GM19324 (cell line): ENCODE data around the gene SPATA31C2.
"Not testable (repeated sequence)": the region's sequence is repeated elsewhere in the genome, so short reads cannot be mapped to it uniquely, and the experiment has no call there.

Source experiments
- ATAC-seq: cut with Tn5 transposase; IDR thresholded peaks from one replicate; pipeline ENCODE4 v1.9.1; 2021; ENCODE audit warnings: mild to moderate bottlenecking, moderate library complexity; ENCODE audit not compliant: unreplicated experiment, low FRiP score

SPATA31C2 gene

GRCh38 chr9:88138375-88138774 lies at the start of gene SPATA31C2:
Gene SPATA31C2, minus strand, starts transcription at chr9:88138475. Its CDS starts 29 bp downstream, at chr9:88138446.
- not testable (repeated sequence) for ATAC-seq

- no peak for ATAC-seq
Measured at GRCh38 chr9:88187631-88188030, 49.4 kb upstream of the SPATA31C2 start.

DNA sequence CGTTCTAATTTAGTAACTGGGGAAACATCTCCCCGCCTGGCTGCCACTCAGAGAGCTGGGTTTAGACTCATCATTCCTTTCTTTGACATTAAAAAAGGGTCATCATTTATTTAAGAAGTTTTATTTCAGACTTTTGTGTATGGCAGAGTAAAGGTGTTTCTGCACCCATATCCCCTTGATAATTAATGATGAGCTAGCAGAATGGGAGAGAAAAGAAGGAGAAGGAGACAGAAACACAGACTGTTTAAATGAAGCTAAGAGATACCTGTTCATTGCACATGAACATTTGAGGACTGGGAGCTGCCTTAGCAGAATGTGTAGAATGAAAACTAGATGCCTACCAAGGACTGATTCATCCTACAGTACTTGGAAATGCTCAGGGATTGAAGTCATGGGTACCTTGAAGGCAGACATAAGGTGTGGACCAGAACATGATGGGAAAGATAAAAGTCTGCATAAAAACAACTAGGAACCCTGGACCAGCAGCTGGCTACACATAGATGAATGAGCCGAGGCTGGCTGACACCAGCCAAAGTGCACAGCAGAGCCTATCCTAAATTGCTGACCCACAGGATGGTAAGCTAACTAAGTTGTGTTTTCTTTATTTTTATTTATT lies 48.3 kb upstream of the SPATA31C2 start:
- no peak for ATAC-seq

DNA sequence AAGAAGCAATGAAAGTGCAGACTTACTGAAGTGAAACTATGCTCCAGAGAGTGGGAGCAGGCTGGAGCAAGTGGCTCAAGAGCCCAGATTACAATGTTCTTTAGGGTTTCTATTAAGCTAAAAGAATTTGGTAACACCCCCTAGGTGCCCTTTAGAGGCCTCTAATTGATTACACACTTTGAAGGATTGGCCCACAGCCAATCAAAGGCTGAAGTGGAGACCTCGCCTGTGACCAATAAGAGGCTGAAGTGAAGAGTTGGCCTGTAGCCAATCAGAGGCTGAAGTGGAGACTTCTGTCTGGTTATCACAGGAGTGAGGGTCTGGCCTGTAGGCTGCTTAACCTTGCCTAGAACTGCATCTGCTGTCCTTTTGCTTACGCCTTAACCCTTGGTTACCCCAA lies 46.7 kb upstream of the SPATA31C2 start:
- no peak for ATAC-seq

- ATAC-seq = no peak
Measured at GRCh38 chr9:88183798-88184495, 45.7 kb upstream of the SPATA31C2 start.

GRCh38 chr9:88182501-88182900 lies 44.2 kb upstream of the SPATA31C2 start:
- no peak for ATAC-seq

GRCh38 chr9:88180081-88180765 lies 41.9 kb upstream of the SPATA31C2 start:
- ATAC-seq = no peak

DNA sequence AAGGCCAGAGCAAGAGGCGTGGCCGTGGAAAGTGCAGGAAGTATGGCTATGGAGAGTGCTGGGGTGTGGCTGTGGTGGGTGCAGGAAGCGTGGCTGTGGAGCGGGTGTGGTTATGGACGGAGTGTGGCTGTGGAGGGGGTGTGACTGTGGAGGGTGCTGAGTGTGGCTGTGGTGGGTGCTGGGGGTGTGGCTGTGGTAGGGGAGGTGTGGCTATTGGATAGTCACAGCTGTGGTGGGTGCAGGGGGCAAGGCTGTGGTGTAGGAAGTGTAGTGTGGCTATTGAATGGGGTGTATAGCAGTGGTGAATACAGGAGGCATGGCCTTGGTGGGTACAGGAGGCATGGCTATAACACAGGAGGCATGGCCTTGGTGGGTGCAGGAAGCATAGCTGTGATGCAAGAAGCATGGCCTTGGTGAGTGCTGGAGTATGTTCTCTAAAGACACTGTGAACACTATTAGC lies 40.8 kb upstream of the SPATA31C2 start:
- no peak for ATAC-seq

- no peak for ATAC-seq
Measured at GRCh38 chr9:88178641-88179040, 40.4 kb upstream of the SPATA31C2 start.

GRCh38 chr9:88177371-88177770 lies 39.1 kb upstream of the SPATA31C2 start:
- no peak for ATAC-seq

DNA sequence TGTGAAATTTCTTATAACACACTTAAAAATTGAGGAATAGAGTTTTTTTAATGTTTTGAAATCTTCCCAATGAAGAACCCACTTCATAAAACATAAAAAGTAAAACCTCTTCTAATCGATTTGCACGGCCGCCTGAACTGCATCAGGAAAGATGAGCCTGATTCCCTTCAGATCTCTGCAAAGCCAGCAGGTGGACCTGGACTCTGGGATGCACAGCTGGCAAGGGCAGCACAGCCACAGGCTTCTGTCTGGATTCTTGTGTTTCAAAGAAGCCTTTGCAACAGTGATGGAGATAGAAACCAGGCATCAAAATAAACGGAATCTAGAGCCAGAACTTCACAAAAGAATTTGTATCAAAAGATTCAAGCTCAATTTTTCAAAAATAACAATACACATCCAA lies 36.0 kb upstream of the SPATA31C2 start:
- ATAC-seq = no peak

DNA sequence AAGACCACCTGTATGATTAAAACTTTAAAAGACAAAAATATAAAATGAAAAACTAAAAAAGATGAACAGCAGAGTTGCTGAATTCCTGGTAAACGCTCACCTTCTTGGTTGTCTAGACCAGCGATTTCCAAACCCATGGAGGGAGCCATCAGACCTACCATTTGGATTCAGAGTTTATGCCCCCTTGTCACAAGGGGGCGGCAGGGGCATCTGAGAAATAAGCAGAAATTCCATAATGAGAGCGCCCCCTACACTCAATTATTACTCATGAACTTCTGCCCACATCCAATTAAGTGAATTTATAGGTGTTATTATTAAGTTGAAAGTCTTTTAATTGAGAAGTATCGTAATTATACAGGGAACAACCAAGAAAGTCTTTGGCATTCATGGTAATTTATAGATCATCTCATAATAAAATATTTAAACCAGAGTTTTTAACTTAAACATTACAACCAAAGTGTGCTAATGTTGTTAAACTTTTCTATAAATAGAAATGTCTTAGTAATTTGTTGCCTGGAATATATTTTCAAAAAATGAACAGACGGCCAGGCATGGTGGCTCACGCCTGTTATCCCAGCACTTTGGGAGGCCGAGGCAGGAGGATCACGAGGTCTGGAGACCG lies 35.2 kb upstream of the SPATA31C2 start:
- no peak for ATAC-seq

GRCh38 chr9:88169700-88170099 lies 31.4 kb upstream of the SPATA31C2 start:
- no peak for ATAC-seq

GRCh38 chr9:88168564-88168963 lies 30.3 kb upstream of the SPATA31C2 start:
- ATAC-seq = no peak

- ATAC-seq = no peak
Measured at GRCh38 chr9:88166660-88167059, 28.4 kb upstream of the SPATA31C2 start.

GRCh38 chr9:88164850-88165249 lies 26.6 kb upstream of the SPATA31C2 start:
- no peak for ATAC-seq

DNA sequence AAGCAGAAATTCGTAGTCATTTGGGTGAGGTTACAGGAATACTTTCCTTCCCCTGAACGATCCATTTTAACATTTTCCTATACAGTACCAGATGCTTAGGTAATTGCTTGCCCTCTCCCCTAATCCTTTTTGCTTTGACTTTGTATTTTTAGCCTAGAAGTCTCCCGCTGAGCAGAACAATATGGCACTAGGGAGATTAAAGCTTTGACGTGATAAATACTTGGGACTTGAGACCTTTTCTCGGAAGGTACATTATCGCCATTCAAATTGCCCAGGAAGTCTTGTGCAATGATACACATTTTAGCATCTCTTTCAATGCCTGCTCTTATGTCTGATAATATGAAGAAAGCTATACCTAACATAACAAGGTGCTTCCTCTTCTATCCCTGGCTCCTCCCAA lies 22.9 kb upstream of the SPATA31C2 start:
- ATAC-seq = no peak

DNA sequence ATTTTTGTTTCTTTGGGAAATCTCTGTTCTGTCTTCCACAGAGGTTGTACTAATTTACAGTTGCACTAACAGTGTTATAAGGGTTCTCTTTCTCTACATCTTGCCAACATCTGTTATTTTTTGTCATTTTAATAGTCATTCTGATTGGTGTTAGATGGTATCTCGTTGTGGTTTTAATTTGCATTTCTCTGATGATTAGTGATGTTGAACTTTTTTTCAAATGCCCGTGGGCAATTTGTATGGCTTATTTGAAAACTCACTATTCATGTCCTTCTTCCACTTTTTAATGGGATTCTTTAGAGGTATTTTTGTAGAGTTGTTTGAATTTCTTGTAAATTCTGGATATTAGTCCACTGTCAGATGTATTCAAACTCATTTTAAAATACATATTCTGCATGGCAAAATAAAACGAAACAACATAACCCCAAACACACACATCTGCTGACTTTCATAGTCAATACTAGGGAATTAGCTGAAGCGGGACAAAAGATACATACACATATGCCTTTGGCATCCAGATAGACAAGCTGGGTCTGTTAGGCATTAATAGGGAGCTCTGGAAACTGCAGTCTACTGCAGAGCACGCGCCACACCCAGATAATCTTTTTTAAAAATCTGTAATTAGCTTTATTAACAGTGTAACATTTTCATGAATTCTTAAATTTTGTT lies 5.8 kb upstream of the SPATA31C2 start:
- ATAC-seq = no peak

DNA sequence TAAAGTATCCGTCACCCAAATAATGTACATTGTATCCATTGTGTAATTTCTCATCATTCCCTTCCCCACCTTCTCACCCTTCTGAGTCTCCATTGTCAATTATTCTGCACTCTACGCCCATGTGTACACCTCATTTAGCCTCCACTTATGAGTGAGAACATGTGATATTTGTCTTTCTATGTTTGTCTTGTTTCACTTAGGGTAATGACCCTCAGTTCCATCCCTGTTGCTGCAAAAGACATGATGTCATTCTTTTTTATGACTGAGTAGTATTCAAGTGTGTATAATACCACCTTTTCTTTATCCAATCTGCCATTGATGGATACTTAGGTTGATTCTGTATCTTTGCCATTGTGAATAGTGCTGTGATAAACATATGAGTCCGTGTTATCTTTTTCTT lies 4.9 kb upstream of the SPATA31C2 start:
- no peak for ATAC-seq

- ATAC-seq = not testable (repeated sequence)
Measured at GRCh38 chr9:88133552-88133951, 4.7 kb downstream of the SPATA31C2 start.

- ATAC-seq = not testable (repeated sequence)
Measured at GRCh38 chr9:88129556-88129955, 8.7 kb downstream of the SPATA31C2 start.
